GM12892 (cell line): ENCODE measurements around the gene IER5. TPM values are rescaled to one million over a fixed set of nuclear protein-coding genes. Genes with fewer than 3 reads are reported as not detected.
"Not testable (repeated sequence)": the region's sequence is repeated elsewhere in the genome, so short reads cannot be mapped to it uniquely, and the experiment has no call there.

Experiments used
- DNase-seq: peaks from one replicate; pipeline ENCODE4 v3.0.0; 2011; ENCODE audit not compliant: insufficient read length
- FAIRE-seq: peaks from 2 replicates; lab custom pipeline; 2011; peaks lifted over from hg19 to GRCh38; lab: Jason Lieb, UNC
- POLR2A ChIP-seq: IDR thresholded peaks from 2 replicates; pipeline ENCODE4 v1.6.1; 2011; ENCODE audit warnings: low read depth, low read length, control low read depth
- POLR2AphosphoS5 ChIP-seq: IDR thresholded peaks from 2 replicates; pipeline ENCODE4 v1.6.1; 2011; ENCODE audit warnings: low read depth, low read length, control low read depth
- TAF1 ChIP-seq: IDR thresholded peaks from 2 replicates; pipeline ENCODE4 v1.6.1; 2011; ENCODE audit warnings: low read depth, mild to moderate bottlenecking, control low read depth, low read length, borderline replicate concordance
- polyA plus RNA-seq: library from polyadenylated mRNA; unstranded; fragments of >200 nt; gene quantifications from one replicate; pipeline ENCODE4 v1.2.1, GENCODE V29; 2012; ENCODE audit warnings: missing spikeins, inconsistent platforms; ENCODE audit not compliant: missing spikeins

The IER5 gene
- polyA plus RNA-seq, result 33.4 TPM

- TF ChIP-seq TAF1, result peak; percentile 98
- TF ChIP-seq POLR2AphosphoS5, result peak; percentile 100
- TF ChIP-seq POLR2A, result peak; percentile 100
- peak; percentile 94 for FAIRE-seq
- peak; percentile 84 for DNase-seq
Observed at GRCh38 chr1:181088079-181089016, at the start of gene IER5. TSS of gene IER5 (plus strand) at chr1:181088700. CDS start at chr1:181088903, 203 bp downstream.

GRCh38 chr1:181040284-181040865 is 48.1 kb upstream of the IER5 start:
- no peak for TF ChIP-seq TAF1
- TF ChIP-seq POLR2A, result no peak
- no peak for TF ChIP-seq POLR2AphosphoS5
- FAIRE-seq (no peak), DNase-seq (no peak)

- DNase-seq (no peak), FAIRE-seq (peak; percentile 27)
- TF ChIP-seq POLR2AphosphoS5 (no peak), TAF1 (no peak), POLR2A (no peak)
Observed at GRCh38 chr1:181043025-181043888, 45.2 kb upstream of the IER5 start.

- TF ChIP-seq POLR2A, result peak; percentile 33; the same call in 1 of the 2 replicates
- TF ChIP-seq POLR2AphosphoS5, result no peak
- TF ChIP-seq TAF1, result no peak
- FAIRE-seq, result peak; percentile 93
- DNase-seq, result no peak
Observed at GRCh38 chr1:181044449-181044966, 44.0 kb upstream of the IER5 start.

GRCh38 chr1:181045946-181046345 is 42.6 kb upstream of the IER5 start:
- FAIRE-seq, DNase-seq: not testable (repeated sequence)

GRCh38 chr1:181049378-181049777 is 39.1 kb upstream of the IER5 start:
- no peak for FAIRE-seq
- DNase-seq, result no peak
- TF ChIP-seq TAF1, result no peak
- TF ChIP-seq POLR2AphosphoS5, result no peak
- no peak for TF ChIP-seq POLR2A

GRCh38 chr1:181050922-181051321 is 37.6 kb upstream of the IER5 start:
- TF ChIP-seq TAF1 (no peak), POLR2AphosphoS5 (no peak), POLR2A (no peak)
- DNase-seq (no peak), FAIRE-seq (no peak)

GRCh38 chr1:181056560-181056959 is 31.9 kb upstream of the IER5 start:
- no peak for FAIRE-seq
- no peak for DNase-seq
- no peak for TF ChIP-seq POLR2AphosphoS5
- no peak for TF ChIP-seq TAF1
- TF ChIP-seq POLR2A, result no peak

- no peak for DNase-seq
Observed at GRCh38 chr1:181057079-181057478, 31.4 kb upstream of the IER5 start.

GRCh38 chr1:181059435-181059834 is 29.1 kb upstream of the IER5 start:
- TF ChIP-seq POLR2A, result no peak
- no peak for TF ChIP-seq POLR2AphosphoS5
- TF ChIP-seq TAF1, result no peak
- DNase-seq, result no peak
- no peak for FAIRE-seq

More at GRCh38 chr1:181057079-181057478, 31.4 kb upstream of the IER5 start:
- TF ChIP-seq POLR2AphosphoS5 (no peak), POLR2A (no peak), TAF1 (no peak)
- no peak for FAIRE-seq

GRCh38 chr1:181060066-181060465 is 28.4 kb upstream of the IER5 start:
- DNase-seq (no peak), FAIRE-seq (no peak)
- TF ChIP-seq POLR2AphosphoS5, result no peak
- no peak for TF ChIP-seq TAF1
- no peak for TF ChIP-seq POLR2A

GRCh38 chr1:181060947-181061346 is 27.6 kb upstream of the IER5 start:
- not testable (repeated sequence) for DNase-seq, FAIRE-seq
